ENCODE data around the gene FEV.

DNA sequence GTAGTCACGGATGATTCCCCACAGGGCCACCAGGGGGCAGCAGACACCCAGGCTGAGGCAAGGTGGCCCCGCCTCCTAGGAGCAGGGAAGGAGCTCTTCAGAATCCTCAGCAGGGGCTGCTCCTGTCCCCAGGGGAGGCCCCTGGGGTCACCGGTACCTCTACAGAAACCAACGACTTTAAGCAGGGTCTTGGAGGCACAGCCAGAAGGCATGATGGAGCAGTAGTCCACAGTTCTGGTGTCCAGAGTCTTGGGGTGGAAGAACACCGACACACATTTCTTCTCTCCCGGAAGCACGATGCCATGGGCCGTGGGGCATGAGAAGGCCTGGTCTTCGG is 44.8 kb upstream of the FEV start:
- TF ChIP-seq, protein P1, sequence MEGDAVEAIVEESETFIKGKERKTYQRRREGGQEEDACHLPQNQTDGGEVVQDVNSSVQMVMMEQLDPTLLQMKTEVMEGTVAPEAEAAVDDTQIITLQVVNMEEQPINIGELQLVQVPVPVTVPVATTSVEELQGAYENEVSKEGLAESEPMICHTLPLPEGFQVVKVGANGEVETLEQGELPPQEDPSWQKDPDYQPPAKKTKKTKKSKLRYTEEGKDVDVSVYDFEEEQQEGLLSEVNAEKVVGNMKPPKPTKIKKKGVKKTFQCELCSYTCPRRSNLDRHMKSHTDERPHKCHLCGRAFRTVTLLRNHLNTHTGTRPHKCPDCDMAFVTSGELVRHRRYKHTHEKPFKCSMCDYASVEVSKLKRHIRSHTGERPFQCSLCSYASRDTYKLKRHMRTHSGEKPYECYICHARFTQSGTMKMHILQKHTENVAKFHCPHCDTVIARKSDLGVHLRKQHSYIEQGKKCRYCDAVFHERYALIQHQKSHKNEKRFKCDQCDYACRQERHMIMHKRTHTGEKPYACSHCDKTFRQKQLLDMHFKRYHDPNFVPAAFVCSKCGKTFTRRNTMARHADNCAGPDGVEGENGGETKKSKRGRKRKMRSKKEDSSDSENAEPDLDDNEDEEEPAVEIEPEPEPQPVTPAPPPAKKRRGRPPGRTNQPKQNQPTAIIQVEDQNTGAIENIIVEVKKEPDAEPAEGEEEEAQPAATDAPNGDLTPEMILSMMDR (IDR thresholded peaks at IDR 0.05; ENCODE audit: borderline replicate concordance, extremely low read depth, low read length, poor library complexity, severe bottlenecking): peak; percentile 98
- no peak for TF ChIP-seq EZH2 (IDR thresholded peaks at IDR 0.05; ENCODE audit: borderline replicate concordance, low read depth, low read length, severe bottlenecking)

Measured in DND-41 (cell line).